GM18511 (cell line): ENCODE measurements around the gene XYLB.
"Not testable (repeated sequence)": the region's sequence is repeated elsewhere in the genome, so short reads cannot be mapped to it uniquely, and the experiment has no call there.

Experiments used
- ATAC-seq: cut with Tn5 transposase; IDR thresholded peaks from one replicate; pipeline ENCODE4 v1.9.1; 2021; ENCODE audit warnings: mild to moderate bottlenecking, moderate library complexity; ENCODE audit not compliant: unreplicated experiment

XYLB gene

GRCh38 chr3:38320638-38321037 lies 25.9 kb upstream of the XYLB start:
- not testable (repeated sequence) for ATAC-seq

DNA sequence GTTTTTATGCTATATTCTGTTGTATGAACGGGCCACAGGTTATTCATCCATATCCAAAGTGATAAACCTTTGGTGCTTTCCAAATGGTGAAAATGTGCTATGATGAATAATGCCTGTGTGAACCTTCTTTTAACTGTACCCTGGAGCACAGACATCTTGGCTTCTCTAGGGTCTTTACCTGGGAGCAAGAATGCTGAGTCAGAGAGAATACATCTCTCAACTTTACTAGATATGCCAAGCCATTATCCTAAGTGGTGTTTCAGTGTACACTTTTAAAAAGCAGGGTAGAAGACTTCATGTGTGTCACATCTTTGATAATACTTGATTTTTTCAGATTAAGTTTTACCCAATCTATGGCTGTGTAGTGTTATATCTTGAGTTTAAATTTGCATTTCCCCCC lies 23.5 kb upstream of the XYLB start:
- no peak for ATAC-seq

- ATAC-seq: no peak
These were observed 21.3 kb upstream of the XYLB start for GRCh38 chr3:38325256-38325655.

- ATAC-seq: no peak
These were observed 19.1 kb upstream of the XYLB start for GRCh38 chr3:38327335-38328009.

DNA sequence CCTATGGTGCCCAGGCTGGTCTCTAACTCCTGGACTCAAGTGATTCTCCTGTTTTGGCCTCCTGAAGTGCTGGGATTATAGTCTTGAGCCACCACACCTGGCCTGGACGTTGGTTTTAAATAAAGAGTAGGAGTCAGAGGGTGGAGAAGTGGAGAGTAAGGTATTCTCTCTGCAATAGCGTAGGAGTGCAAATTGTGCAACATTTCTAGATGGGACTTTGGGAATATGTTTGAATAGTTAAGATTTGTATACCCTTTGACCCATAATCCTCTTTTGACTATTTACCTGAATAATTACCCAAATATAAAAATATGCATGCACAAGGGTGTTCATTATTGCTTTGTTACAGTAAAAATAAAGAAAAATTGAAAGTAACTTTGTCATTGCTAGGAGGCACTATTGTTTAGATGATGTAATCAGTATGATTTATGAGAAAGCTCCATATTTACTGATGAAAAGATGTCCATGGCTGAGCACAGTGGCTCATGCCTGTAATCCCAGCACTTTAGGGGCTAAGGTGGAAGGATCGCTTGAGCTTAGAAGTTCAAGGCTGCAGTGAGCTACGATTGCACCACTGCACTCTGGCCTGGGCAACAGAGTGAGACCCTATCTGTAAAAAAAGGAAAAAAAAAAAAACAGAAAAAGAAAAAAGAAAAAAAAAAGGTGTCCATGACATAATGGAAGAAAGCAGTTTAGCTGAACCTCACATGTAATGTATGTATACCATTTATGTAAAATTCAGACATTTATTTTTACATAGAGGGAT lies 15.1 kb upstream of the XYLB start:
- ATAC-seq: no peak

- no peak for ATAC-seq
These were observed 14.4 kb upstream of the XYLB start for GRCh38 chr3:38332201-38332600.

DNA sequence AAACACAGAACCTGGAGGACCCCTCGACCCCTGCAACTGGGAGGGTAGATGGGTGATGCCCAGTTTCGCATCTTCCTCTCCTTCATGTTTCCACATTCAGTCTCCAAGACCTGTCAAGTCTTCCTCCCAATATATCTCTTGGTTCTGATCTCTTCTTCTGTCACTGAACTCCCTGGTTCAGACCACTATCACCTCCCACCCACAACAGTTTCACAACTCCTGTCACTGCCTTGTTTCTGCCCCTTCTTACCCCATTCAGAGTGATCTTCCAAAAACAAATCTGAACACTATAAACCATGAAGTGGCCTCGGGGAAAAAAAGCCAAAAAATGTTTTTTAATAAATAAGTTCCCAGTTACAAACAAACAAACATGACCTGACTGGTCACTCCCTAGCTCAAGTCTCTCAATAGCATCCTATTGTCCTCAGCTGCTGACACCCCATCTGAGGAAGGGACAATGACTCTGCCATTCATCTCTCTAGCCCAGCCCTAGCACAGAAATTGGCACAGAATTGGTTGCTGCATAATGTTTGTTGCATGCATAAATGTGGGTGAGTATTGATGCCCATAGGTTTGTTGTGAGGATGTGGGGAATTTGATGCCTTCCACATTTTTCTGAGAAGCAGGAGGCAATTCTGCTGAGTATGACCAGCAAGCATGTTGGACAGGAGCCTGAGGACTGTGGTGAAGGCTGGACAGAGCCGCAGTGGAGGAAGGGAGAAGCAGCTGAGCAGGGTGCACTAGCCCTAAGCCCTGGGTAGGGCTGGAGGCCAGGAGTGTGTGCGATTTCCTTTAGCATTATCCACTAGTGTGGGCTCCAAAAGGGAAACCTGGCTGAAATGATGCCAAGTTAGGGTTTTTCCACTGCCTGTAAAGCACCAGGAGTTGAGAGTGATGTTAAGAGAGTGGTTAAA lies 12.2 kb upstream of the XYLB start:
- no peak for ATAC-seq

DNA sequence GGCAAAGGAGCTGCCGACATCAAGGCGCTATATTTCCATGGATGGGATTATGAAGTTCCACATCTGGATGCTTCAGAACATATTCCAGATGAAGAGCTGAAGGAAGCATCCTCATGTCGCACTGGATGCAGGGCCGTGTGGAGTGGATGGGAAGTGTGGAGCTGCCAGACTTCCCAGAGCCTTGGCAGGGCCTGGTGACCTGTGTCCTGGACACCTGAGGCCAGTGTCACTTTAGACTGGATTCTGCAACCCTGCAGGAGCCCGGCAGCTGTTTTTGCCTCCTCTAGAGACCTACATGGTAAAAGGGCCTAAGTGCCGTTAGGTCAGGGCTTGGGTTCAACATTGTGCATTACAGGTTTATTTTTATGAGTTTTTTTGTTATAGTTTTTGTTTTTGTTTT lies 11.3 kb upstream of the XYLB start:
- ATAC-seq: no peak

GRCh38 chr3:38337703-38338102 lies 8.9 kb upstream of the XYLB start:
- ATAC-seq: no peak

GRCh38 chr3:38343797-38344594 lies 2.6 kb upstream of the XYLB start:
- no peak for ATAC-seq

- ATAC-seq: no peak
These were observed 552 bp upstream of the XYLB start for GRCh38 chr3:38345879-38346586.

- ATAC-seq: no peak
These were observed 1.0 kb downstream of the XYLB start for GRCh38 chr3:38347421-38348200.

GRCh38 chr3:38348903-38349302 lies 2.3 kb downstream of the XYLB start:
- ATAC-seq: no peak

GRCh38 chr3:38349684-38350359 lies 3.2 kb downstream of the XYLB start:
- no peak for ATAC-seq

- no peak for ATAC-seq
These were observed 6.6 kb downstream of the XYLB start for GRCh38 chr3:38353151-38353550.

- ATAC-seq: no peak
These were observed 8.2 kb downstream of the XYLB start for GRCh38 chr3:38354588-38355330.

GRCh38 chr3:38359038-38359437 lies 12.5 kb downstream of the XYLB start:
- ATAC-seq: no peak

DNA sequence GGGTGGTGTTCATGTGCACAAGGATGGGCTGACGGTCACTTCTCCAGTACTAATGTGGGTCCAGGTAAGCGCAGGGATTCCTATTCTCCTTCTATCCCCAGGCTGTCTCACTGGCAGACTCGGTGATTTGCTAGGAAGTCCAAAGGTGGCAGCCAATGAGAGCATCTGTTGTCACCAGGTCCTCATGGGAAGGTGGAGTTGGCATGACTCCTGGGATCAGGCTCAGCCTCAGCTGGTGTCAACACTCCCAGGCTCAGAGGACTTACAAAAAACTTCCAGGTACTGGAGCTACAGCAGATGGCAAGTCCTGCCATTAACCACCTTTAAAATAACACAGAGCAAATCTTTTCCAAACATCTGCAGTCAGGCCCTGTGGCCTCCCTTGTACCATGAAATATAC lies 13.8 kb downstream of the XYLB start:
- ATAC-seq: no peak
